Pancreas (tissue), 10 donors: ENCODE data around the gene SELENOT. TPM values are rescaled to one million over a fixed set of nuclear protein-coding genes. Genes with fewer than 3 reads are reported as not detected.

Source experiments
- ATAC-seq, 4 donors: fragments of 200-7000 bp; cut with Tn5 transposase; one replicate each; pipeline versions ENCODE4 v1.8.0 to v1.9.1; 2020; ENCODE audit warnings: mild to moderate bottlenecking in 4 of 4, moderate library complexity in 4 of 4
- DNase-seq, 6 donors: peaks; one replicate each; pipeline ENCODE4 v3.0.0-alpha.2; 2020
- FAIRE-seq: peaks from 2 replicates; lab custom pipeline; 2012; peaks lifted over from hg19 to GRCh38; lab: Jason Lieb, UNC
- H3K27ac ChIP-seq, 4 donors: fragments of 200-600 bp; sonication (generic); 1 replicate in 3 of 4; 2 replicates in 1 of 4; pipeline versions ENCODE4 v1.5.0 to v1.8.0; 2020
- H3K27me3 ChIP-seq, 4 donors: fragments of 200-600 bp; one replicate each; pipeline ENCODE4 v1.8.0; 2021
- H3K36me3 ChIP-seq, 3 donors: fragments of 200-600 bp; sonication (generic) in 1 of 3; one replicate each; pipeline versions ENCODE4 v1.5.0 to v1.8.0; 2020 to 2021
- H3K4me1 ChIP-seq, 3 donors: fragments of 200-600 bp; one replicate each; pipeline ENCODE4 v1.8.0; 2021
- H3K4me3 ChIP-seq, 4 donors: fragments of 200-600 bp; sonication (generic) in 2 of 4; one replicate each; pipeline versions ENCODE4 v1.5.0 to v1.8.0; 2020 to 2021
- H3K9me3 ChIP-seq, 4 donors: fragments of 200-600 bp; one replicate each; pipeline ENCODE4 v1.8.0; 2021
- WGBS, 2 donors: extraction: QIAGEN DNeasy Blood & Tissue Kit; methylation state at CpG; one replicate each; pipeline ENCODE4 v1.1.7; 2013; 5-methylcytosine and 5-hydroxymethylcytosine counted together
- intact Hi-C, 3 donors: fragments of 100-400 bp; cut with DNase I; formaldehyde crosslinking; loops; one replicate each; pipeline versions ENCODE4 v1.11.1 to v1.14.2; 2022
- polyA plus RNA-seq, 2 donors: library from polyadenylated mRNA; stranded (reverse); fragments of 200-250 nt; gene quantifications; one replicate each; pipeline ENCODE4 v1.2.3, GENCODE V29; 2013
- total RNA-seq, 6 donors: library from RNA; stranded (reverse); fragmentation: NEBNext Ultra II Directional in 4 of 6; extraction: Animal tissue kit (Norgen Biotek cat#: 25700) in 4 of 6; gene quantifications; one replicate each; pipeline versions ENCODE4 v1.2.1 to v1.2.4, GENCODE V29; 2021 to 2023
- TF ChIP-seq, protein P1 (sequence below), 4 donors: fragments of 200-600 bp; sonication (generic) in 3 of 4; IDR thresholded peaks; one replicate each; pipeline versions ENCODE4 v1.5.0 to v1.8.0; 2021; ENCODE audit warnings: antibody characterized with exemption in 4 of 4
- donor health status: healthy with polysubstance abuse.
- donor health status: DM: no; HTN: no; CAD: no; lungs with moderate emphysema.
- donor health status: DM: no; HTN: no; CAD: no.
- donor health status: control.
- donor health status: control.
- donor health status: Bipolar disorder and iron deficiency.
- donor health status: DM: yes; HTN: yes; CAD: no.
- donor health status: DM: no; HTN: no; CAD: no.
- donor health status: DM: no; HTN: no; CAD: no.
- donor health status: DM: yes; HTN: yes; CAD: no.

SELENOT gene
- total and polyA plus RNA-seq, 8 donors: 11.2 to 56.9 (median 42.1) TPM

DNA sequence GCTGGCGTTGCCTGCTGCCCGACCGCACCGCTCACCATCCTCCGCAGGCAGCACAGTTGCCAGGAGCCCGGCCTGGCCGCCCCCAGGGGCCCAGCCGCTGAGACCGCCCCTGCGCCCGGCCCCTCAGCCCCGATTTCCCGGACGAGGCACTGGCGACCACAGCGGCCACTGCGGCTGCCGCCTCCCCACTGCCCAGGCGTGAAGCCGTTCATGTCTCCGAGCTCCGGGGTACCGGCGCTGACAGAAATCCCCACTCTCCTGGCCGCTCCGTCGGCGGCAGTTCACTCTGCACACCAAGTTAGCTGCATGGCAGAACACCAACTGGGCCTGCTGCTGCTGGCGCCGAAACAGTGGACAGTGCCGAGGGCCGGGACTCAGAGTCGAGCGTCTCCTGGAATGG, 8.5 kb downstream of the SELENOT start:
- TF ChIP-seq, protein P1, sequence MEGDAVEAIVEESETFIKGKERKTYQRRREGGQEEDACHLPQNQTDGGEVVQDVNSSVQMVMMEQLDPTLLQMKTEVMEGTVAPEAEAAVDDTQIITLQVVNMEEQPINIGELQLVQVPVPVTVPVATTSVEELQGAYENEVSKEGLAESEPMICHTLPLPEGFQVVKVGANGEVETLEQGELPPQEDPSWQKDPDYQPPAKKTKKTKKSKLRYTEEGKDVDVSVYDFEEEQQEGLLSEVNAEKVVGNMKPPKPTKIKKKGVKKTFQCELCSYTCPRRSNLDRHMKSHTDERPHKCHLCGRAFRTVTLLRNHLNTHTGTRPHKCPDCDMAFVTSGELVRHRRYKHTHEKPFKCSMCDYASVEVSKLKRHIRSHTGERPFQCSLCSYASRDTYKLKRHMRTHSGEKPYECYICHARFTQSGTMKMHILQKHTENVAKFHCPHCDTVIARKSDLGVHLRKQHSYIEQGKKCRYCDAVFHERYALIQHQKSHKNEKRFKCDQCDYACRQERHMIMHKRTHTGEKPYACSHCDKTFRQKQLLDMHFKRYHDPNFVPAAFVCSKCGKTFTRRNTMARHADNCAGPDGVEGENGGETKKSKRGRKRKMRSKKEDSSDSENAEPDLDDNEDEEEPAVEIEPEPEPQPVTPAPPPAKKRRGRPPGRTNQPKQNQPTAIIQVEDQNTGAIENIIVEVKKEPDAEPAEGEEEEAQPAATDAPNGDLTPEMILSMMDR (IDR thresholded peaks at IDR 0.05): no peak
- Histone ChIP-seq H3K27ac (no peak overlapping the region), H3K4me1 (peaks cover 0 to 29% (median 16%) of the 10 kb centered on the region in 3 donors), H3K27me3 (no peaks in the 10 kb centered on the region), H3K4me3 (no peak overlapping the region), H3K36me3 (peaks cover 0 to 7% (median 0%) of the 10 kb centered on the region in 3 donors), H3K9me3 (no peaks in the 10 kb centered on the region)
- 98 to 99% methylated on average over 34 of the region's 34 CpGs for WGBS, 2 donors
- no peak for ATAC-seq
- intact Hi-C loops: no loop called here
- no peak for FAIRE-seq
- DNase-seq: no peak

DNA sequence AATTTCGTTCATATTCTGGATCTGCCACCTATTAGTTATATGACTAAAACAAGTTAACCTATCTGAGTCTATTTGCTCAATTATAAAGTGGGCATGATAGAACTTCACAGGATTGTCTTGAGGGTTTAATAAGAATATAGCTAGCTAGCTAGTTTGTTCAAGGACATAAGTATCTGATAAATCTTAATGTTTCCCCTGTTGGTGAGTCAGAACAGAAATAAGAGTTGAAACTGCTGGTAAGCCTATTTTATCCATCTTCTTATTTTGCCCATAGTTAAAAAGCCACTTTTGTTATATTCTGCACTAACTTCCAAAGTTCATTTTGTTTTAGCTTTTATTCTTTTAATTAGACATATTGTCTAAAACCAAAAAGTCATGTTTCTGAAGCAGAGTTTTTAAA, 9.4 kb downstream of the SELENOT start:
- no peak for ATAC-seq
- H3K4me3 ChIP-seq: no peak overlapping the region
- TF ChIP-seq, protein P1 (IDR thresholded peaks at IDR 0.05): no peak
- no peak for FAIRE-seq
- WGBS, 2 donors: 82 to 92% methylated on average over 1 of the region's 1 CpG
- H3K4me1 ChIP-seq: peaks cover 0 to 21% (median 8%) of the 10 kb centered on the region in 3 donors
- H3K9me3 ChIP-seq: no peaks in the 10 kb centered on the region
- DNase-seq: no peak
- no peaks in the 10 kb centered on the region for H3K27me3 ChIP-seq
- H3K27ac ChIP-seq: no peak overlapping the region
- intact Hi-C loops: no loop called here
- peaks cover 0 to 7% (median 0%) of the 10 kb centered on the region in 3 donors for H3K36me3 ChIP-seq

GRCh38 chr3:150613034-150613433, 9.9 kb downstream of the SELENOT start:
- TF ChIP-seq, protein P1 (IDR thresholded peaks at IDR 0.05): no peak
- Histone ChIP-seq H3K4me3 (no peak overlapping the region), H3K4me1 (peaks cover 0 to 15% (median 2%) of the 10 kb centered on the region in 3 donors), H3K36me3 (peaks cover 0 to 7% (median 0%) of the 10 kb centered on the region in 3 donors), H3K27ac (no peak overlapping the region), H3K27me3 (no peaks in the 10 kb centered on the region), H3K9me3 (no peaks in the 10 kb centered on the region)
- intact Hi-C loops: no loop called here
- 94% methylated on average over 2 of the region's 2 CpGs for WGBS, 2 donors
- FAIRE-seq: no peak
- DNase-seq: no peak
- ATAC-seq: peak in 2 of 4 donors; percentile 30 to 44

DNA sequence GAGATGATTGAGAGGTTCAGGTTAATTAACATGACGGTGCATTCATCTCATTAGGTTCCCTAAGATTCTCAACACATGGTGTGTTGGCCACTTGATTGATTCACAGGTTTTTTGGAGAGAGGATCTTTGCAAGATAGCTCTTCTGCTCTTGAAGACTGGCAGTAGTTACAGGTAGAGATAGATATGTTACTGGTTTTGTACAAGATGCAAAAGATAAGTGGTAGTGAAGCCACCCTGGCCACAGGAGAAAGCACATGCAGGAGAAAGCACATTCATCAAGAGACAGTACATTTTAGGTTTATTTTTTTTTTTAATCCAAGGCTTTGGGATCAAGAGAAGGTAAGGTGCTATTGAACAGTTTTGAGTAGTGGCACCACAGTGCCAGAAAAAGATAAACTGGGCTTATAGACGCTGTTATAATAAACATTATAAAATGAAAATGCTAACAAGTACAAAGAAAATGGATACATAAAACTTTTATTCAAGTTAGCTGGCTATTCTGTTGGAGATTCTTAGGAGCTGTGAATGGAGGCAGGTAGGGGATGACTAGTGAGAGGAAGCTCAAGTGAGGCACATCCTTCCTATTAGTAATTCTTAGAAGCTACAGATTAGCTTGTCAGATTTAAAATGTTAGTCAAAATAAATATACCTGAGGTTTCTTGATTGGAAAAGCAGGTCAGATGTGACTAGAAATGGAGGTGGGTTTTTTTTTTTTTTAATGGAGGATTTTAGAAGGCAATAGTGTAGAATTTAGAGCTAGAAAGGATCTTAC, 10.8 kb downstream of the SELENOT start:
- no peak for ATAC-seq
- H3K4me1 ChIP-seq: peaks cover 0 to 14% (median 0%) of the 10 kb centered on the region in 3 donors
- no peak for FAIRE-seq
- intact Hi-C loops: no loop called here
- no peak overlapping the region for H3K27ac ChIP-seq
- 86 to 95% methylated on average over 2 of the region's 2 CpGs for WGBS, 2 donors
- peaks cover 0 to 7% (median 0%) of the 10 kb centered on the region in 3 donors for H3K36me3 ChIP-seq
- no peaks in the 10 kb centered on the region for H3K9me3 ChIP-seq
- no peaks in the 10 kb centered on the region for H3K27me3 ChIP-seq
- TF ChIP-seq, protein P1 (IDR thresholded peaks at IDR 0.05): no peak
- H3K4me3 ChIP-seq: no peak overlapping the region
- DNase-seq: no peak
